ENCODE measurements around the gene FSCN2. TPM values are rescaled to one million over a fixed set of nuclear protein-coding genes. Genes with fewer than 3 reads are reported as not detected.

The FSCN2 gene
- total RNA-seq, 1 donor from 2014 or later, result 5.6 TPM

GRCh38 chr17:81491181-81491581 is 37.0 kb upstream of the FSCN2 start:
- H3K4me3 Mint-ChIP-seq (ENCODE audit: unreplicated experiment), result no peak overlapping the region
- Histone ChIP-seq H3K27ac (ENCODE audit: low read depth, low read length) (no peak overlapping the region), H3K9ac (ENCODE audit: low read length) (no peak overlapping the region), H3K4me3 (ENCODE audit: insufficient read depth, low read depth, low read length) (no peak overlapping the region), H3K27me3 (ENCODE audit: insufficient read depth, low read length) (peaks cover 16% of the 10 kb centered on the region), H3K4me1 (ENCODE audit: insufficient read depth, low read length) (peaks cover 3% of the 10 kb centered on the region), H3K9me3 (ENCODE audit: insufficient read depth, low read depth, low read length) (no peaks in the 10 kb centered on the region), H4K20me1 (ENCODE audit: insufficient read depth, low read length) (no peaks in the 10 kb centered on the region), H3K79me2 (ENCODE audit: insufficient read depth, low read length) (no peaks in the 10 kb centered on the region), H2AFZ (ENCODE audit: low read depth, low read length) (no peak overlapping the region), H3K36me3 (ENCODE audit: insufficient read depth, low read length) (no peaks in the 10 kb centered on the region), H3K4me2 (ENCODE audit: low read length) (no peak overlapping the region)
- TF ChIP-seq EZH2 (IDR thresholded peaks at IDR 0.05; ENCODE audit: insufficient read depth, low read length), result no peak
- TF ChIP-seq CTCF (IDR thresholded peaks at IDR 0.05; ENCODE audit: insufficient read depth, low read depth, low read length), result no peak
- no peaks in the 10 kb centered on the region for H3K9me3 Mint-ChIP-seq (ENCODE audit: unreplicated experiment)
- no peaks in the 10 kb centered on the region for H3K36me3 Mint-ChIP-seq (ENCODE audit: low read depth, unreplicated experiment)
- H3K4me1 Mint-ChIP-seq (ENCODE audit: low read depth, unreplicated experiment), result peaks cover 5% of the 10 kb centered on the region
- FAIRE-seq (no peak), DNase-seq (ENCODE audit: low read depth) (no peak)
- H3K27me3 Mint-ChIP-seq (ENCODE audit: low read depth, unreplicated experiment), result peaks cover 45% of the 10 kb centered on the region
- H3K27ac Mint-ChIP-seq (ENCODE audit: unreplicated experiment), result no peak overlapping the region

GRCh38 chr17:81491761-81492160 is 36.4 kb upstream of the FSCN2 start:
- no peaks in the 10 kb centered on the region for H3K9me3 Mint-ChIP-seq (ENCODE audit: unreplicated experiment)
- H3K4me3 Mint-ChIP-seq (ENCODE audit: unreplicated experiment), result no peak overlapping the region
- no peak for FAIRE-seq

More at GRCh38 chr17:81491761-81492160, 36.4 kb upstream of the FSCN2 start:
- Mint-ChIP-seq H3K36me3 (ENCODE audit: low read depth, unreplicated experiment) (no peaks in the 10 kb centered on the region), H3K4me1 (ENCODE audit: low read depth, unreplicated experiment) (peaks cover 5% of the 10 kb centered on the region), H3K27me3 (ENCODE audit: low read depth, unreplicated experiment) (peaks cover 46% of the 10 kb centered on the region), H3K27ac (ENCODE audit: unreplicated experiment) (no peak overlapping the region)
- Histone ChIP-seq H3K4me2 (ENCODE audit: low read length) (no peak overlapping the region), H3K79me2 (ENCODE audit: insufficient read depth, low read length) (no peaks in the 10 kb centered on the region), H3K9me3 (ENCODE audit: insufficient read depth, low read depth, low read length) (no peaks in the 10 kb centered on the region), H2AFZ (ENCODE audit: low read depth, low read length) (no peak overlapping the region), H4K20me1 (ENCODE audit: insufficient read depth, low read length) (no peaks in the 10 kb centered on the region), H3K4me1 (ENCODE audit: insufficient read depth, low read length) (peaks cover 3% of the 10 kb centered on the region), H3K4me3 (ENCODE audit: insufficient read depth, low read depth, low read length) (no peak overlapping the region), H3K9ac (ENCODE audit: low read length) (no peak overlapping the region), H3K36me3 (ENCODE audit: insufficient read depth, low read length) (no peaks in the 10 kb centered on the region), H3K27ac (ENCODE audit: low read depth, low read length) (no peak overlapping the region), H3K27me3 (ENCODE audit: insufficient read depth, low read length) (peaks cover 16% of the 10 kb centered on the region)
- DNase-seq (ENCODE audit: low read depth), result no peak
- no peak for TF ChIP-seq CTCF (IDR thresholded peaks at IDR 0.05; ENCODE audit: insufficient read depth, low read depth, low read length)

All from astrocyte (in vitro differentiated cells and primary cell).